WTC11 (cell line): ENCODE data around the gene ANKRD39. TPM values are rescaled to one million over a fixed set of nuclear protein-coding genes. Genes with fewer than 3 reads are reported as not detected.

Experiments used
- ATAC-seq: fragments of 200-7000 bp; cut with Tn5 transposase; 2 replicates; pipeline ENCODE4 v1.10.0; 2021; ENCODE audit warnings: mild to moderate bottlenecking, moderate library complexity
- CTCF ChIA-PET: fragments of 300-600 bp; sonication (Branson Sonifier 250); formaldehyde crosslinking; loops from one replicate; lab custom pipeline; 2021; ENCODE audit warnings: antibody characterized with exemption; lab: Charles Lee
- POLR2A ChIA-PET: fragments of 350-600 bp; sonication (Branson Sonifier 250); formaldehyde crosslinking; loops from one replicate; lab custom pipeline; 2021; ENCODE audit warnings: antibody characterized with exemption; lab: Charles Lee
- DNase-seq: peaks from one replicate; pipeline ENCODE4 v3.0.0; 2021; ENCODE audit warnings: low spot score
- H3K27ac Mint-ChIP-seq: 2 replicates; pipeline ENCODE4 v1.8.0; 2021; ENCODE audit warnings: mixed read lengths
- H3K27me3 Mint-ChIP-seq: 2 replicates; pipeline ENCODE4 v1.8.0; 2021; ENCODE audit warnings: low read depth, mild to moderate bottlenecking, moderate library complexity, mixed read lengths
- H3K36me3 Mint-ChIP-seq: 2 replicates; pipeline ENCODE4 v1.8.0; 2021; ENCODE audit warnings: mixed read lengths
- H3K4me1 Mint-ChIP-seq: 2 replicates; pipeline ENCODE4 v1.8.0; 2022; ENCODE audit warnings: mixed read lengths
- H3K4me3 Mint-ChIP-seq: 2 replicates; pipeline ENCODE4 v1.8.0; 2021; ENCODE audit warnings: mild to moderate bottlenecking, moderate library complexity, mixed read lengths
- H3K9me3 Mint-ChIP-seq: 2 replicates; pipeline ENCODE4 v1.8.0; 2021; ENCODE audit warnings: mixed read lengths
- CREM ChIP-seq: sonication (generic); formaldehyde crosslinking; IDR thresholded peaks from 2 replicates; pipeline ENCODE4 v1.8.1; 2022; ENCODE audit warnings: mild to moderate bottlenecking, missing genetic modification reagents, moderate library complexity
- FOXK1 ChIP-seq: sonication (generic); formaldehyde crosslinking; IDR thresholded peaks from 2 replicates; pipeline ENCODE4 v1.8.0; 2022; ENCODE audit warnings: mild to moderate bottlenecking, moderate library complexity, missing genetic modification reagents
- IRF2 ChIP-seq: sonication (generic); formaldehyde crosslinking; IDR thresholded peaks from 2 replicates; pipeline ENCODE4 v1.8.0; 2022; ENCODE audit warnings: low read depth, missing genetic modification reagents, borderline replicate concordance
- JUN ChIP-seq: sonication (generic); formaldehyde crosslinking; IDR thresholded peaks from 2 replicates; pipeline ENCODE4 v1.8.0; 2023; ENCODE audit warnings: mild to moderate bottlenecking, missing genetic modification reagents
- NFYB ChIP-seq: sonication (generic); formaldehyde crosslinking; conservative IDR thresholded peaks from 2 replicates; pipeline ENCODE4 v1.8.0; 2022; ENCODE audit warnings: low read depth, missing genetic modification reagents
- NR1H2 ChIP-seq: sonication (generic); formaldehyde crosslinking; IDR thresholded peaks from 2 replicates; pipeline ENCODE4 v1.9.0; 2021; ENCODE audit warnings: mild to moderate bottlenecking, moderate library complexity, missing genetic modification reagents
- NR3C1 ChIP-seq: sonication (generic); formaldehyde crosslinking; conservative IDR thresholded peaks from 2 replicates; pipeline ENCODE4 v1.8.1; 2023; ENCODE audit warnings: low read depth, mild to moderate bottlenecking, missing genetic modification reagents
- OVOL2 ChIP-seq: fragments of 250-450 bp; sonication (Bioruptor Pico); IDR thresholded peaks from 2 replicates; pipeline ENCODE4 v1.9.0; 2021; ENCODE audit warnings: mild to moderate bottlenecking, borderline replicate concordance
- PRRX2 ChIP-seq: fragments of 250-450 bp; sonication (Bioruptor Pico); IDR thresholded peaks from 2 replicates; pipeline ENCODE4 v1.8.0; 2021; ENCODE audit warnings: mild to moderate bottlenecking
- RORB ChIP-seq: fragments of 250-450 bp; sonication (Bioruptor Pico); IDR thresholded peaks from 2 replicates; pipeline ENCODE4 v1.9.0; 2021; ENCODE audit warnings: mild to moderate bottlenecking
- SP1 ChIP-seq: sonication (generic); formaldehyde crosslinking; conservative IDR thresholded peaks from 2 replicates; pipeline ENCODE4 v1.8.1; 2022; ENCODE audit warnings: missing genetic modification reagents
- ZBTB21 ChIP-seq: sonication (generic); formaldehyde crosslinking; IDR thresholded peaks from 2 replicates; pipeline ENCODE4 v1.8.1; 2023; ENCODE audit warnings: mild to moderate bottlenecking, missing genetic modification reagents, borderline replicate concordance
- total RNA-seq: library from RNA; stranded (reverse); gene quantifications from 3 replicates; pipeline ENCODE4 v1.2.3, GENCODE V29; 2021
- TF ChIP-seq, protein P1 (sequence below): fragments of 200-600 bp; IDR thresholded peaks from 2 replicates; pipeline ENCODE4 v1.8.0; 2022; ENCODE audit warnings: antibody characterized with exemption
- TF ChIP-seq, protein P2 (sequence below): sonication (generic); formaldehyde crosslinking; IDR thresholded peaks from 2 replicates; pipeline ENCODE4 v1.8.0; 2022; ENCODE audit warnings: missing genetic modification reagents
- TF ChIP-seq, protein P3 (sequence below): sonication (generic); formaldehyde crosslinking; IDR thresholded peaks from 2 replicates; pipeline ENCODE4 v1.8.1; 2022; ENCODE audit warnings: low read depth, mild to moderate bottlenecking, moderate library complexity, missing genetic modification reagents, borderline replicate concordance
- TF ChIP-seq, protein P4 (sequence below): sonication (generic); formaldehyde crosslinking; IDR thresholded peaks from 2 replicates; pipeline ENCODE4 v1.8.0; 2022; ENCODE audit warnings: mild to moderate bottlenecking, missing genetic modification reagents
- TF ChIP-seq, protein P5 (sequence below): sonication (generic); formaldehyde crosslinking; IDR thresholded peaks from 2 replicates; pipeline ENCODE4 v1.8.1; 2023; ENCODE audit warnings: mild to moderate bottlenecking, moderate library complexity, missing genetic modification reagents

The ANKRD39 gene
- total RNA-seq, 1 experiment from 2014 or later, result 17.9 TPM

DNA sequence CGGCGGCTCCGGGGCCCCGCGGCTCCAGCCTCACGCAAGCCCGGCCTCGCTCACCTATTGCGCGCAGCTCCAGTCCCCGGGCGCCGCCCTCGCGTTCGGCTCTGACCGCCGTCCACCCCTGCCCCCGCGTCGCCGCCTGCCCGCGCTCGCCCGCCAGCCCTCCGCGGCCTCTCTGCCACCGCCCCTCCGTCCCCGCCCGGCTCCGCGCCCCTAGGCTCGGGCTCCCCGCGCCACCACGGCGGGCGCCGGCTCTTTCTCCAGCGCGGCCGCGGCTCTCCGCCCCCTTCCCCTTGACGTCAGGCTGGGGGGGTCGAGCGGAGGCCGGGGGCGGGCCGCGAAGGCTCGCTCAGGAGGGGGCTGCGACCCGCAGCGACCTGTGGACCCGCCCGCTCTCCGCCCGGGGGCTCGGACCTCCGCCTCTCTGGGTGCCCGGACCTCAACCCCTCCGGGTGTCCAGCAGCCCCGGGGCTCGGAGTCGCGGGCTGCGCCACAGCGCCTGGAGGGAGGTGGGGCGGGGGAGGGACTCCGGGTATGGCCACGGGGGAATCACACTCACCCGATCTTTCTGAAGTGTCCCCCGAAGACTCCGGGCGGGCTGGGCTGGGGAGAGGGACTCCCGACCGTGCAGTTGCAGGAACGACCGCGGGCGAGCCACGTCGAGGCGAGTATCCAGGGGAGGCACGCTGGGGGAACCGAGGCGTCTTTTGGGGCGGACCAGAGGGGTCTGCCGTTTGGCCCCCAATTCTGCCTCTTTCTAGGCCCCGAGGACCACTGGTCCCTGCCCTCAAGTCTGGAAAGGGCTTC, 12.2 kb upstream of the ANKRD39 start, which contains the start of gene SEMA4C (continued):
- TF ChIP-seq NFYB (CRISPR knock-in tag) (no peak), CREM (CRISPR knock-in tag) (peak; percentile 42; the same call in 1 of the 2 replicates)

DNA sequence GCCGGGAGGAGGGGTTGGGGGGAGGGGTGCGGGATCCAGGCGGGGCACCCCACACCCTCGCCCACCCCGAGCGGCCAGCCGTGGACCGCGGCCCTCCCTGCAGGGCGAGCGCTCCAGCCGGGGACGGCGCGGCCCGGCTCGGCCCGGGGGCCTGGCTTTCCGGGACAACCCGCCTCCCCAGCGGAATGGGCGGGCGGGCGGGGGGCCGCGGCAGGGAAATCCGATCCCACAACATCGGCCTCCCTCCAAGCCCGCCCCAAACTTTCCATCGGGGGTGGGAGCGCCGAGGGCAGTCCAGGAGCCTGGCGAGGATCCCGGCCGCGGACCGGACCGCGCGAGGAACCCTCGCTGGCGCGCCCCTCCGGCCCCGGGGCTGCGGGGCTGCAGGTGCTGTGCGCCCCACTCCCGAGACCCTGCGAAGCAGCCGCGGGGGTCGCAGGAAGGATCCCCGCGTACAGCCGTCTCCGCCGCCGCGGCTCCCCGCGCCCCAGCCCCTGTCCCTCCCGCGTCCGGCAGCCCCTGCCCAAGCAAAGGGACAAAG, 11.5 kb upstream of the ANKRD39 start:
- H3K27me3 Mint-ChIP-seq, result 0 out of 2 replicates have a peak, but pooled peaks cover 4% of the 10 kb centered on the region
- H3K36me3 Mint-ChIP-seq, result peaks cover 14% of the 10 kb centered on the region
- peak; percentile 13 for ATAC-seq
- no peaks in the 10 kb centered on the region for H3K9me3 Mint-ChIP-seq
- peaks cover 43% of the 10 kb centered on the region for H3K4me1 Mint-ChIP-seq
- POLR2A ChIA-PET, result interaction anchor here (0.5 to 2.0 kb wide), 4 partner anchors 11 to 105 kb away, joined by 4 to 20 read pairs (median 6); partner anchors contain the start of gene ANKRD39
- DNase-seq, result peak; percentile 69
- H3K4me3 Mint-ChIP-seq, result peak overlapping the region; percentile 40; the same call in 1 of the 2 replicates
- CTCF ChIA-PET, result interaction anchor here (0.8 to 3.6 kb wide), 17 partner anchors 9 to 315 kb away, joined by 3 to 63 read pairs (median 5); partner anchors contain the start of genes ANKRD39 and FAHD2B
- H3K27ac Mint-ChIP-seq, result no peak overlapping the region
- TF ChIP-seq IRF2 (CRISPR knock-in tag) (no peak), NR1H2 (no peak), SP1 (CRISPR knock-in tag) (peak; percentile 19; the same call in 1 of the 2 replicates), FOXK1 (CRISPR knock-in tag) (peak; percentile 40; the same call in 1 of the 2 replicates), NR3C1 (CRISPR knock-in tag) (no peak)
- TF ChIP-seq, protein P1, sequence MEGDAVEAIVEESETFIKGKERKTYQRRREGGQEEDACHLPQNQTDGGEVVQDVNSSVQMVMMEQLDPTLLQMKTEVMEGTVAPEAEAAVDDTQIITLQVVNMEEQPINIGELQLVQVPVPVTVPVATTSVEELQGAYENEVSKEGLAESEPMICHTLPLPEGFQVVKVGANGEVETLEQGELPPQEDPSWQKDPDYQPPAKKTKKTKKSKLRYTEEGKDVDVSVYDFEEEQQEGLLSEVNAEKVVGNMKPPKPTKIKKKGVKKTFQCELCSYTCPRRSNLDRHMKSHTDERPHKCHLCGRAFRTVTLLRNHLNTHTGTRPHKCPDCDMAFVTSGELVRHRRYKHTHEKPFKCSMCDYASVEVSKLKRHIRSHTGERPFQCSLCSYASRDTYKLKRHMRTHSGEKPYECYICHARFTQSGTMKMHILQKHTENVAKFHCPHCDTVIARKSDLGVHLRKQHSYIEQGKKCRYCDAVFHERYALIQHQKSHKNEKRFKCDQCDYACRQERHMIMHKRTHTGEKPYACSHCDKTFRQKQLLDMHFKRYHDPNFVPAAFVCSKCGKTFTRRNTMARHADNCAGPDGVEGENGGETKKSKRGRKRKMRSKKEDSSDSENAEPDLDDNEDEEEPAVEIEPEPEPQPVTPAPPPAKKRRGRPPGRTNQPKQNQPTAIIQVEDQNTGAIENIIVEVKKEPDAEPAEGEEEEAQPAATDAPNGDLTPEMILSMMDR, result 0 out of 2 replicates have a peak, but pooled peaks have one; percentile 2
- TF ChIP-seq, protein P2, sequence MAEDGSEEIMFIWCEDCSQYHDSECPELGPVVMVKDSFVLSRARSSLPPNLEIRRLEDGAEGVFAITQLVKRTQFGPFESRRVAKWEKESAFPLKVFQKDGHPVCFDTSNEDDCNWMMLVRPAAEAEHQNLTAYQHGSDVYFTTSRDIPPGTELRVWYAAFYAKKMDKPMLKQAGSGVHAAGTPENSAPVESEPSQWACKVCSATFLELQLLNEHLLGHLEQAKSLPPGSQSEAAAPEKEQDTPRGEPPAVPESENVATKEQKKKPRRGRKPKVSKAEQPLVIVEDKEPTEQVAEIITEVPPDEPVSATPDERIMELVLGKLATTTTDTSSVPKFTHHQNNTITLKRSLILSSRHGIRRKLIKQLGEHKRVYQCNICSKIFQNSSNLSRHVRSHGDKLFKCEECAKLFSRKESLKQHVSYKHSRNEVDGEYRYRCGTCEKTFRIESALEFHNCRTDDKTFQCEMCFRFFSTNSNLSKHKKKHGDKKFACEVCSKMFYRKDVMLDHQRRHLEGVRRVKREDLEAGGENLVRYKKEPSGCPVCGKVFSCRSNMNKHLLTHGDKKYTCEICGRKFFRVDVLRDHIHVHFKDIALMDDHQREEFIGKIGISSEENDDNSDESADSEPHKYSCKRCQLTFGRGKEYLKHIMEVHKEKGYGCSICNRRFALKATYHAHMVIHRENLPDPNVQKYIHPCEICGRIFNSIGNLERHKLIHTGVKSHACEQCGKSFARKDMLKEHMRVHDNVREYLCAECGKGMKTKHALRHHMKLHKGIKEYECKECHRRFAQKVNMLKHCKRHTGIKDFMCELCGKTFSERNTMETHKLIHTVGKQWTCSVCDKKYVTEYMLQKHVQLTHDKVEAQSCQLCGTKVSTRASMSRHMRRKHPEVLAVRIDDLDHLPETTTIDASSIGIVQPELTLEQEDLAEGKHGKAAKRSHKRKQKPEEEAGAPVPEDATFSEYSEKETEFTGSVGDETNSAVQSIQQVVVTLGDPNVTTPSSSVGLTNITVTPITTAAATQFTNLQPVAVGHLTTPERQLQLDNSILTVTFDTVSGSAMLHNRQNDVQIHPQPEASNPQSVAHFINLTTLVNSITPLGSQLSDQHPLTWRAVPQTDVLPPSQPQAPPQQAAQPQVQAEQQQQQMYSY (CRISPR knock-in tag), result peak; percentile 96
- TF ChIP-seq, protein P3, sequence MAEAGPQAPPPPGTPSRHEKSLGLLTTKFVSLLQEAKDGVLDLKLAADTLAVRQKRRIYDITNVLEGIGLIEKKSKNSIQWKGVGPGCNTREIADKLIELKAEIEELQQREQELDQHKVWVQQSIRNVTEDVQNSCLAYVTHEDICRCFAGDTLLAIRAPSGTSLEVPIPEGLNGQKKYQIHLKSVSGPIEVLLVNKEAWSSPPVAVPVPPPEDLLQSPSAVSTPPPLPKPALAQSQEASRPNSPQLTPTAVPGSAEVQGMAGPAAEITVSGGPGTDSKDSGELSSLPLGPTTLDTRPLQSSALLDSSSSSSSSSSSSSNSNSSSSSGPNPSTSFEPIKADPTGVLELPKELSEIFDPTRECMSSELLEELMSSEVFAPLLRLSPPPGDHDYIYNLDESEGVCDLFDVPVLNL, result 0 out of 2 replicates have a peak, but pooled peaks have one; percentile 5

DNA sequence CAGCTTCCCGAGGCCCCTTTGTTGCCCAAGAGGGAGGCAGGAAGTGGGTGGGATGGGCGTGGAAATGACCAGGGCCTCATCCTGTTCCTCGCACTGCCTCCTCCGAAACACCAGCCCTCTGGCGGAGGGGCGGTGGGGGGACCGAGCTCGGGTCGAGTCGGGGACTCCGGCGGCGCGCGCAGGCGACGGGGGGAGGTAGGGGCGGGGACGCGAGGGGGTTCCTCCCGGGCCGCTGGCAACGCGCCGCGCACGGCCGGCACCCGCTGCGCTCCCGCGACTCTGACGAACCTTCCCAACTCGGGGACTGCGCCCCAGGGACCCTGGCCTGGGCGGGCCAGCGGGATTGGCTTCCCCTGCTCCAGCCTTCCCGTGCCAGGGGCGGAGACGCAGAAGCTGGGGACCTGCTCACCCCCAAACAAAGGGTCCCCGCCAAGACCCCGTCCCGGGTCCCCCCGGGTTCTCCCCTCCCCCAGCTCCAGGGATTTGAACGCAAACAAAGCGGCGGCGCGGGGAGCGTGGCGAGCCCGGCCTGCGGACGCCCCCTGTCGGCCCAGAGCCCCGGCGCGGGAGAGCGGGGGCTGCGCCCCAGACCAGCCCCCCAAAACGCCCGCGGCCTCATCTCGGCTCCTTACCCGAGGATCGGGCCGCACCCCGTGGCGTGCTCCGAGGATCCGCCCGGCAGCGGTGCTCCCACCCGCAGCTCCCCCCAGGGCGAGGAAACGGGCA, 10.9 kb upstream of the ANKRD39 start:
- no peaks in the 10 kb centered on the region for H3K9me3 Mint-ChIP-seq
- ChIA-PET POLR2A (interaction anchor here (0.6 to 2.0 kb wide), 8 partner anchors 8 to 53 kb away, joined by 3 to 20 read pairs (median 4); partner anchors contain the start of genes ANKRD39 and CNNM3), CTCF (interaction anchor here (0.5 to 3.6 kb wide), 32 partner anchors 9 to 315 kb away, joined by 3 to 63 read pairs (median 4); partner anchors contain the start of genes ANKRD39, CNNM3 and FAHD2B)
- peak overlapping the region; percentile 82 for H3K4me3 Mint-ChIP-seq
- 0 out of 2 replicates have a peak, but pooled peaks cover 4% of the 10 kb centered on the region for H3K27me3 Mint-ChIP-seq
- H3K4me1 Mint-ChIP-seq, result peaks cover 37% of the 10 kb centered on the region
- H3K36me3 Mint-ChIP-seq, result peaks cover 14% of the 10 kb centered on the region
- H3K27ac Mint-ChIP-seq, result no peak overlapping the region
- DNase-seq (peak; percentile 74), ATAC-seq (peak; percentile 61)
- TF ChIP-seq ZBTB21 (CRISPR knock-in tag) (no peak), OVOL2 (CRISPR knock-in tag) (no peak), PRRX2 (CRISPR knock-in tag) (no peak), RORB (CRISPR knock-in tag) (no peak), JUN (CRISPR knock-in tag) (peak; percentile 50)
- TF ChIP-seq, protein P4, sequence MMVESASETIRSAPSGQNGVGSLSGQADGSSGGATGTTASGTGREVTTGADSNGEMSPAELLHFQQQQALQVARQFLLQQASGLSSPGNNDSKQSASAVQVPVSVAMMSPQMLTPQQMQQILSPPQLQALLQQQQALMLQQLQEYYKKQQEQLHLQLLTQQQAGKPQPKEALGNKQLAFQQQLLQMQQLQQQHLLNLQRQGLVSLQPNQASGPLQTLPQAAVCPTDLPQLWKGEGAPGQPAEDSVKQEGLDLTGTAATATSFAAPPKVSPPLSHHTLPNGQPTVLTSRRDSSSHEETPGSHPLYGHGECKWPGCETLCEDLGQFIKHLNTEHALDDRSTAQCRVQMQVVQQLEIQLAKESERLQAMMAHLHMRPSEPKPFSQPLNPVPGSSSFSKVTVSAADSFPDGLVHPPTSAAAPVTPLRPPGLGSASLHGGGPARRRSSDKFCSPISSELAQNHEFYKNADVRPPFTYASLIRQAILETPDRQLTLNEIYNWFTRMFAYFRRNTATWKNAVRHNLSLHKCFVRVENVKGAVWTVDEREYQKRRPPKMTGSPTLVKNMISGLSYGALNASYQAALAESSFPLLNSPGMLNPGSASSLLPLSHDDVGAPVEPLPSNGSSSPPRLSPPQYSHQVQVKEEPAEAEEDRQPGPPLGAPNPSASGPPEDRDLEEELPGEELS (CRISPR knock-in tag), result no peak; the same call in 1 of the 2 replicates
- TF ChIP-seq, protein P3, result peak; percentile 4; the same call in 1 of the 2 replicates
- TF ChIP-seq, protein P5, sequence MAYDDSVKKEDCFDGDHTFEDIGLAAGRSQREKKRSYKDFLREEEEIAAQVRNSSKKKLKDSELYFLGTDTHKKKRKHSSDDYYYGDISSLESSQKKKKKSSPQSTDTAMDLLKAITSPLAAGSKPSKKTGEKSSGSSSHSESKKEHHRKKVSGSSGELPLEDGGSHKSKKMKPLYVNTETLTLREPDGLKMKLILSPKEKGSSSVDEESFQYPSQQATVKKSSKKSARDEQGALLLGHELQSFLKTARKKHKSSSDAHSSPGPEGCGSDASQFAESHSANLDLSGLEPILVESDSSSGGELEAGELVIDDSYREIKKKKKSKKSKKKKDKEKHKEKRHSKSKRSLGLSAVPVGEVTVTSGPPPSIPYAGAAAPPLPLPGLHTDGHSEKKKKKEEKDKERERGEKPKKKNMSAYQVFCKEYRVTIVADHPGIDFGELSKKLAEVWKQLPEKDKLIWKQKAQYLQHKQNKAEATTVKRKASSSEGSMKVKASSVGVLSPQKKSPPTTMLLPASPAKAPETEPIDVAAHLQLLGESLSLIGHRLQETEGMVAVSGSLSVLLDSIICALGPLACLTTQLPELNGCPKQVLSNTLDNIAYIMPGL (CRISPR knock-in tag), result peak; percentile 77; the same call in 1 of the 2 replicates
